HUES6 (cell line): Measurements from ENCODE around the gene MUC5B.

Source experiments
- H3K27ac ChIP-seq: 2 replicates; pipeline ENCODE4 v1.7.0; 2013; ENCODE audit warnings: low read depth, mild to moderate bottlenecking, low read length, inconsistent platforms
- H3K27me3 ChIP-seq: 2 replicates; pipeline ENCODE4 v1.6.1; 2013; ENCODE audit warnings: low read length; ENCODE audit not compliant: control insufficient read depth, insufficient read depth
- H3K36me3 ChIP-seq: 2 replicates; pipeline ENCODE4 v1.6.1; 2013; ENCODE audit warnings: low read length; ENCODE audit not compliant: control insufficient read depth, insufficient read depth
- H3K4me1 ChIP-seq: 2 replicates; pipeline ENCODE4 v1.6.1; 2013; ENCODE audit warnings: low read length; ENCODE audit not compliant: control insufficient read depth, insufficient read depth
- H3K4me3 ChIP-seq: 2 replicates; pipeline ENCODE4 v1.5.1; 2013; ENCODE audit warnings: low read depth, low read length
- H3K9ac ChIP-seq: one replicate; pipeline ENCODE4 v1.6.1; 2013; ENCODE audit warnings: mild to moderate bottlenecking, low read length
- H3K9me3 ChIP-seq: 2 replicates; pipeline ENCODE4 v1.6.1; 2013; ENCODE audit warnings: low read depth, low read length; ENCODE audit not compliant: control insufficient read depth, insufficient read depth

MUC5B gene

DNA sequence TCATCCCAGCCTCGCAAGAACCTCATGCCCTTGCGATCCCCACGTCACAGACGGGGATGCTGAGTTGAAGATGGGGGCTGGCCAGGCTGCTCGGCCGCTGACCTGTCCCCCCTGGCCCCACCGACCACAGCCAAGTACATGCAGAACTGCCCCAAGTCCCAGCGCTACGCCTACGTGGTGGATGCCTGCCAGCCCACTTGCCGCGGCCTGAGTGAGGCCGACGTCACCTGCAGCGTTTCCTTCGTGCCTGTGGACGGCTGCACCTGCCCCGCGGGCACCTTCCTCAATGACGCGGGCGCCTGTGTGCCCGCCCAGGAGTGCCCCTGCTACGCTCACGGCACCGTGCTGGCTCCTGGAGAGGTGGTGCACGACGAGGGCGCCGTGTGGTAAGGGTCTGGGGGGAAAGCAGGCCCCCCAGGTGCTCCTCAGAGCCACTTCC is 10.0 kb downstream of the MUC5B start:
- no peaks in the 10 kb centered on the region for H3K27me3 ChIP-seq
- H3K4me1 ChIP-seq = no peaks in the 10 kb centered on the region
- H3K9me3 ChIP-seq = no peaks in the 10 kb centered on the region

DNA sequence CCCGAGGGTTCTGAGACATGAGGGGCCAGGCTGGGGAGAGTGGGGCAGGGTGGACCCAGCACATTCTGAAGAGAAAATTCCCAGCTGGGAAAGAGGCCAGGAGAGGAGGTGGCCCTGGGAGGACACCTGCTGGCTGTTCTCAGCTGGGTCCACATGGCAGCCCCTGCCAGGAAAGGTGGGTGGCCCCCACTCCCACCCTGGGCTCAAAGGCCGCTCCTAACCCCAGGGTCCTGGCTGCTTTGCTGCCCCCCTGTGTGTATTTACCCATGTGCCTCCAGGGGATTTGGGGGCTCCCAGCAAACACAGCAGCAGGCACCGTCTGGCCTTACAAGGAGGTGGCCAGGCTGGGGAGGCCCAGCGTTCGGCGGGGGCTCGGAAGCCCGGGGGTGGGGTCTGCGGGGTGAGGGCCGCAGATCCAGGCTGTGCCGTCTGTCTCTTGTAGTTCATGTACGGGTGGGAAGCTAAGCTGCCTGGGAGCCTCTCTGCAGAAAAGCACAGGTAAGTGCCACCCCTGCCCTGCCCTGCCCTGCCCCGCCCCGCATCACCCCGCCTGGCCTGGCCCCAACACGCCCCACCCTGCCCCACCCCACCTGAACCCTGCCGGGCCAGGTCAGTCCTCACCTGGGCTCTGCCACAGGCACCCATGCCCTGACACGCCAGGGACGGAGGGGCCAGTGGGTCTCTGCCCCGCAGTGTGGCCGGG is 10.6 kb downstream of the MUC5B start:
- no peaks in the 10 kb centered on the region for H3K36me3 ChIP-seq
- no peak overlapping the region for H3K4me3 ChIP-seq
- H3K4me1 ChIP-seq = no peaks in the 10 kb centered on the region
- no peak overlapping the region for H3K27ac ChIP-seq
- no peak overlapping the region for H3K9ac ChIP-seq
- H3K27me3 ChIP-seq = no peaks in the 10 kb centered on the region
- no peaks in the 10 kb centered on the region for H3K9me3 ChIP-seq

More for the DNA sequence above, 10.0 kb downstream of the MUC5B start:
- no peak overlapping the region for H3K27ac ChIP-seq
- no peaks in the 10 kb centered on the region for H3K36me3 ChIP-seq
- no peak overlapping the region for H3K4me3 ChIP-seq
- H3K9ac ChIP-seq = no peak overlapping the region

DNA sequence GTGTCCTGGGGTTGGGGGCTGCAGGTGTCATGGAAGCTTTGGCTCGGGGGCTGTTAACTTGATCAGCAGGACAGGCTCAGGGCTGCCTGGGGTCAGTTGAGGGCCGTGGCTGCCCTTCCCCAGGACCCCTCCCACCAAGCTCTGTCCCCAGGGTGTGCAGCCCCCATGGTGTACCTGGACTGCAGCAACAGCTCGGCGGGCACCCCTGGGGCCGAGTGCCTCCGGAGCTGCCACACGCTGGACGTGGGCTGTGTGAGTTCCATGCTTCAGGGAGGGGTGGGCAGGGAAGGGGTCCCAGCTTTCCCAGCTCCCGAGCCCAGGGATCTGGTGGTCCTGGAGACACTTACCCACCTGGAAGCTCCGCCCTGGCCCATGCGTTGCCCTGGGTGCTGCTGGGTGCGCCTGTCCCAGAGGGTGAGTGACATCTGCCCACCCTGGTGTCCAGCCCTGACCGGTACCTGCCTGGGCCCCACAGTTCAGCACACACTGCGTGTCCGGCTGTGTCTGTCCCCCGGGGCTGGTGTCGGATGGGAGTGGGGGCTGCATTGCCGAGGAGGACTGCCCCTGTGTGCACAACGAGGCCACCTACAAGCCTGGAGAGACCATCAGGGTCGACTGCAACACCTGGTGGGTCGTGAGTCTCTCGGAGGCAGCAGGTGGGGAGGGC is 11.3 kb downstream of the MUC5B start:
- no peaks in the 10 kb centered on the region for H3K27me3 ChIP-seq
- no peaks in the 10 kb centered on the region for H3K36me3 ChIP-seq
- no peak overlapping the region for H3K27ac ChIP-seq
- no peak overlapping the region for H3K4me3 ChIP-seq
- no peak overlapping the region for H3K9ac ChIP-seq
- no peaks in the 10 kb centered on the region for H3K4me1 ChIP-seq
- no peaks in the 10 kb centered on the region for H3K9me3 ChIP-seq

DNA sequence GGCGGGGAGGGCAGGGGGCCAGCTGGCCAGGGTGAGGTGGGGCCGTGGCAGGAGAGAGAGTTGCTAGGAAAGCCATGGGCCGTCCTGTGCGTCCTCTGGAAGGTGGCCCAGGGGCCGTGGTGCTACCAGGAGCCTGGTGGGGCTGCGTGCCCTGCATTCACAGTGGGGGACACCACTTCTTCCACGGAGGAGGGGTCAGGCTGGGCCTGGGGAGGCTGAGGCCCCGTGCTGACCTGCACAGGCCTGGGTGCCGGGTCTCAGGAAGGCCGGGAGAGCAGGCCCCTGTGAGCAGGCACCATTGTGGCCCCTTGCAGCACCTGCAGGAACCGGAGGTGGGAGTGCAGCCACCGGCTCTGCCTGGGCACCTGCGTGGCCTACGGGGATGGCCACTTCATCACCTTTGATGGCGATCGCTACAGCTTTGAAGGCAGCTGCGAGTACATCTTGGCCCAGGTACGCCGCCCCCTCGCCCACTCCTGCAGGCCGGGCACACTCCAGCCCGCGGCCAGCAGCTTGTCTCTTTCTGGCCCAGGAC is 12.0 kb downstream of the MUC5B start:
- no peak overlapping the region for H3K27ac ChIP-seq
- no peaks in the 10 kb centered on the region for H3K36me3 ChIP-seq
- H3K4me1 ChIP-seq = no peaks in the 10 kb centered on the region
- no peak overlapping the region for H3K4me3 ChIP-seq
- no peak overlapping the region for H3K9ac ChIP-seq
- H3K9me3 ChIP-seq = no peaks in the 10 kb centered on the region
- no peaks in the 10 kb centered on the region for H3K27me3 ChIP-seq

GRCh38 chr11:1235306-1235900 is 12.5 kb downstream of the MUC5B start:
- no peak overlapping the region for H3K27ac ChIP-seq
- H3K4me3 ChIP-seq = no peak overlapping the region
- H3K4me1 ChIP-seq = no peaks in the 10 kb centered on the region
- H3K9ac ChIP-seq = no peak overlapping the region
- no peaks in the 10 kb centered on the region for H3K36me3 ChIP-seq
- H3K9me3 ChIP-seq = no peaks in the 10 kb centered on the region
- H3K27me3 ChIP-seq = no peaks in the 10 kb centered on the region

DNA sequence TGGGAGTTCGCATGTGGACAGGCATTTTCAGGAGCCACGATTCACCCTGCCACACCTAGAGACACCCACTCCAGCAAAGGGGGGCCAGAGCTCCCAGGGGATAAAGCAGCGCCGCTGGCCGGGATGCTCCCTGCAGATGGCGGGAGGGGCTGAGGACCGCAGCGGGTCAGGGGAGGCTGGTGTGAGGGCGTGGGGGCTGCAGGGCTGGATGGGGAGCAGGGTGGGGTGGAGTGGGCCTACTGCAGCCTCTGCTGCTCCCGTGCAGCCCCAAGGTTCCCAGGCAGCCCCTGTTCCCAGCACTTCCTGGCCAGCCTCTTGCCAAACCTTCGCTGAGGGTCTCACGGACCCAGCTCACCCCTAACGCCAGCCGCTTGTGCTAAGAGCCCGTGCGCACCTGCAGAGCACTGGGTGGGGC is 13.0 kb downstream of the MUC5B start:
- Histone ChIP-seq H3K4me1 (no peaks in the 10 kb centered on the region), H3K36me3 (no peaks in the 10 kb centered on the region), H3K27ac (no peak overlapping the region), H3K9ac (no peak overlapping the region), H3K4me3 (no peak overlapping the region), H3K9me3 (no peaks in the 10 kb centered on the region), H3K27me3 (no peaks in the 10 kb centered on the region)

DNA sequence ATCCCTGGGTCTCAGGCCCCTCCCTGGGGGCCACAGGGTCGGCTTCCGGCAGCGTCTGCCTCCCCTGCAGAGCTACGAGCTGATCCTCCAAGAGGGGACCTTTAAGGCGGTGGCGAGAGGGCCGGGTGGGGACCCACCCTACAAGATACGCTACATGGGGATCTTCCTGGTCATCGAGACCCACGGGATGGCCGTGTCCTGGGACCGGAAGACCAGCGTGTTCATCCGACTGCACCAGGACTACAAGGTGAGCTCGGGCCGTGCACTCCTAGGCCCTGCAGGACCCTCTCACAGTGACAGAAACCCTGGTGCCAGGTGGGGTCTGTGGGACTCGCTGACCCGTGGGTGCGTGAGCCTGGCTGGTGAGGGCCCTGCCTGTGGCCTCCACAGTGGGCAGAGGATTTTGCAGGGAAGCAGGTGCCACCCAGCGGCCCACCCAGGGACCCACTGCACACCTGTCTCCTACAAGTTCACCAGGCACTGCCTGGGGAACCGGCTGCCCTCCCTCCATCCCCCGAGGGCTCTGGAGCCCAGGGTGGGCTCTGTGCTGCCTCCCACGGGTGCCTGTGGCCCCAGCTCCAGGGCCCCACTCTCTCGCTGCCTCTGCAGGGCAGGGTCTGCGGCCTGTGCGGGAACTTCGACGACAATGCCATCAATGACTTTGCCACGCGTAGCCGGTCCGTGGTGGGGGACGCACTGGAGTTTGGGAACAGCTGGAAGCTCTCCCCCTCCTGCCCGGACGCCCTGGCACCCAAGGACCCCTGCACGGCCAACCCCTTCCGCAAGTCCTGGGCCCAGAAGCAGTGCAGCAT is 13.7 kb downstream of the MUC5B start:
- Histone ChIP-seq H3K4me3 (no peak overlapping the region), H3K4me1 (no peaks in the 10 kb centered on the region), H3K36me3 (no peaks in the 10 kb centered on the region), H3K9me3 (no peaks in the 10 kb centered on the region), H3K27ac (no peak overlapping the region), H3K9ac (no peak overlapping the region), H3K27me3 (no peaks in the 10 kb centered on the region)

- Histone ChIP-seq H3K27ac (no peak overlapping the region), H3K36me3 (no peaks in the 10 kb centered on the region), H3K9ac (no peak overlapping the region), H3K9me3 (peaks cover 4% of the 10 kb centered on the region; the same call in 1 of the 2 replicates), H3K27me3 (no peaks in the 10 kb centered on the region), H3K4me1 (no peaks in the 10 kb centered on the region), H3K4me3 (no peak overlapping the region)
Measured at GRCh38 chr11:1237128-1237580, 14.3 kb downstream of the MUC5B start.

DNA sequence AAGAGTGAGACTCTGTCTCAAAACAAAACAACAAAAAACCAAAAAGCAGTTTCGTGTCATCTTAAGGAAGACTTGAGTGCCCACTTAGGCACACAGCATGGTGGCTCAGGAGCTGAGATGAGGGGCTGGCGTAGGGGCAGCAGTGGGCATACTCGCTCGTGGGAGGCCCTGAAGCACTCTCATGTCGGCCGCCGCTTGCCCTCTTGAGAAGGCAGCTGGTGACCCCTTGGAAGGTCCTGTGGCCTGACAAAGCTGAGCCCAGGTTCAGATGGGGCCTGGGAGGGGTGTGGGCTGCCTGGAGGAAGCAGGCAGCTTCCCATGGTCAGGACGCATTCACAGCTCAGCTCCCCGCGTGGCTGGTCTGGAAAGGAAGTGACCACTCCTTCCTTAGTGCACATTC is 15.0 kb downstream of the MUC5B start:
- peaks cover 6% of the 10 kb centered on the region; the same call in 1 of the 2 replicates for H3K9me3 ChIP-seq
- no peaks in the 10 kb centered on the region for H3K27me3 ChIP-seq
- no peaks in the 10 kb centered on the region for H3K4me1 ChIP-seq
- H3K4me3 ChIP-seq = no peak overlapping the region
- H3K9ac ChIP-seq = no peak overlapping the region
- H3K27ac ChIP-seq = no peak overlapping the region
- H3K36me3 ChIP-seq = no peaks in the 10 kb centered on the region

DNA sequence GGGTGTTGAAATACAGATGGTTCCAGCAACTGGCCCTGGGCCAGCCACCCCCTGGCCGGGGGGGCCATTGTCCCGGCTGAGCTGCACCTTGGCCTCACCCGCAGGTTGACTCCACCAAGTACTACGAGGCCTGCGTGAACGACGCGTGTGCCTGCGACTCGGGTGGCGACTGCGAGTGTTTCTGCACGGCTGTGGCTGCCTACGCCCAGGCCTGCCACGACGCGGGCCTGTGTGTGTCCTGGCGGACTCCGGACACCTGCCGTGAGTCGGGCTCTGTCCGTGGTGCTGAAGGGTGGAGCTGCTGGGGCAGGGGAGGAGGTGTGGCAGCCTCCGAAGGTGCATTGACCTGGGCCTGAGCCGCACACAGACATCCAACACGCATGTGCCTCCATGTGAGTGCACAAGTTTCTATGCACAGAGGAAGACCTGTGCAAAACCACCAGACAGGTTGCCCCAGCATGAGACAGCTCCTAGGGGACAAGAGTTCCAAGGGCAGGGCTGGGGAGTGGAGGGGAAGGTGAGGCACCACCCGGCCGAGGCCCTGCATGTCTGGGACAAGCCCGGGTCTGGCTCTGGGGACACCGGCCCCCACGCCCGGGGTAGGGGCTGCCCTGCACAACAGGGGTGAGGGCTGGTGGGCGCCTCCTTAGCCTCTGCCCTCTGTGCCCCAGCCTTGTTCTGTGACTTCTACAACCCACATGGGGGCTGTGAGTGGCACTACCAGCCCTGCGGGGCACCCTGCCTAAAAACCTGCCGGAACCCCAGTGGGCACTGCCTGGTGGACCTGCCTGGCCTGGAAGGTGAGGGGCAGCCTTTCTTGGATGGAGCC is 16.1 kb downstream of the MUC5B start:
- Histone ChIP-seq H3K9me3 (peaks cover 10% of the 10 kb centered on the region; the same call in 1 of the 2 replicates), H3K27me3 (no peaks in the 10 kb centered on the region), H3K4me3 (no peak overlapping the region), H3K36me3 (no peaks in the 10 kb centered on the region), H3K27ac (no peak overlapping the region), H3K4me1 (no peaks in the 10 kb centered on the region), H3K9ac (no peak overlapping the region)
